Adrenal gland (tissue), 12 donors: ENCODE data around the gene CRHR1. TPM values are rescaled to one million over a fixed set of nuclear protein-coding genes. Genes with fewer than 3 reads are reported as not detected.

Experiments
- DNase-seq, 7 donors: peaks; one replicate each; pipeline ENCODE4 v3.0.0-alpha.2; 2019 to 2020
- H3K27ac ChIP-seq, 5 donors: fragments of 200-600 bp; sonication (generic) in 4 of 5; 1 replicate in 3 of 5; 2 replicates in 2 of 5; pipeline versions ENCODE4 v1.5.1 to v1.8.0; 2016 to 2020; ENCODE audit warnings: mild to moderate bottlenecking in 1 of 5
- H3K27me3 ChIP-seq: fragments of 200-600 bp; 2 replicates; pipeline ENCODE4 v1.8.0; 2021
- H3K36me3 ChIP-seq, 2 donors: fragments of 200-600 bp; replicated peaks in 1 of 2; 1 replicate in 1 of 2; 2 replicates in 1 of 2; pipeline versions ENCODE4 v1.5.1 to v1.8.0; 2018 to 2022
- H3K4me1 ChIP-seq, 2 donors: fragments of 200-600 bp; replicated peaks in 1 of 2; 1 replicate in 1 of 2; 2 replicates in 1 of 2; pipeline versions ENCODE4 v1.5.1 to v1.8.0; 2018 to 2021
- H3K4me3 ChIP-seq, 4 donors: fragments of 200-600 bp; sonication (generic) in 3 of 4; one replicate each; pipeline ENCODE4 v1.5.1; 2016 to 2018
- H3K9me3 ChIP-seq, 3 donors: fragments of 200-600 bp; sonication (generic) in 1 of 3; replicated peaks in 1 of 3; 1 replicate in 2 of 3; 2 replicates in 1 of 3; pipeline versions ENCODE4 v1.5.1 to v1.8.0; 2016 to 2021
- CTCF ChIP-seq, 6 experiments: fragments of 450-650 bp in 4 of 6; fragments of 200-600 bp in 2 of 6; sonication (generic) in 1 of 6; IDR thresholded peaks; 1 replicate in 5 of 6; 2 replicates in 1 of 6; pipeline versions ENCODE4 v1.5.1 to v1.8.0; 2016 to 2021; ENCODE audit warnings: antibody characterized with exemption in 6 of 6, mild to moderate bottlenecking in 2 of 6, moderate library complexity in 1 of 6
- POLR2A ChIP-seq, 2 donors: fragments of 450-650 bp; IDR thresholded peaks; one replicate each; pipeline ENCODE4 v1.6.1; 2017; ENCODE audit warnings: antibody characterized with exemption in 2 of 2, mild to moderate bottlenecking in 2 of 2, moderate library complexity in 1 of 2
- WGBS, 4 donors: extraction: QIAGEN DNeasy Blood & Tissue Kit in 2 of 4; methylation state at CpG; one replicate each; pipeline versions ENCODE4 v1.1.5 to v1.1.7; 2013 to 2017; 5-methylcytosine and 5-hydroxymethylcytosine counted together
- intact Hi-C, 2 donors: fragments of 100-400 bp; cut with DNase I; formaldehyde crosslinking; loops; one replicate each; pipeline versions ENCODE4 v1.14.1 to v1.15.0; 2022 to 2023
- polyA plus RNA-seq, 3 donors: library from polyadenylated mRNA; stranded (reverse); fragments of 200-250 nt in 2 of 3; fragments of 350-450 nt in 1 of 3; fragmentation: Illumina TruSeq in 1 of 3; extraction: RNeasy Lipid Tissue Mini Kit (QIAGEN cat#74804) in 1 of 3; gene quantifications; one replicate each; pipeline ENCODE4 v1.2.3, GENCODE V29; 2013 to 2014
- total RNA-seq, 9 donors: library from RNA; depleted of rRNA in 4 of 9; stranded (reverse); fragments of >200 nt in 4 of 9; fragments of 120-200 nt in 1 of 9; fragmentation: NEBNext Ultra II Directional in 1 of 9; extraction: Animal tissue kit (Norgen Biotek cat#: 25700) in 1 of 9; gene quantifications; one replicate each; pipeline versions ENCODE4 v1.1.0 to v1.2.4, GENCODE V29; 2013 to 2023
- donor health status: healthy with polysubstance abuse.
- donor health status: Bipolar disorder and iron deficiency.
- donor health status: DM: yes; HTN: yes; CAD: no.
- donor health status: DM: no; HTN: no; CAD: no.
- donor health status: DM: no; HTN: no; CAD: no.
- donor health status: DM: yes; HTN: yes; CAD: no.

CRHR1 gene
- total and polyA plus RNA-seq, 12 donors, result 0.27 TPM; not detected in 11

DNA sequence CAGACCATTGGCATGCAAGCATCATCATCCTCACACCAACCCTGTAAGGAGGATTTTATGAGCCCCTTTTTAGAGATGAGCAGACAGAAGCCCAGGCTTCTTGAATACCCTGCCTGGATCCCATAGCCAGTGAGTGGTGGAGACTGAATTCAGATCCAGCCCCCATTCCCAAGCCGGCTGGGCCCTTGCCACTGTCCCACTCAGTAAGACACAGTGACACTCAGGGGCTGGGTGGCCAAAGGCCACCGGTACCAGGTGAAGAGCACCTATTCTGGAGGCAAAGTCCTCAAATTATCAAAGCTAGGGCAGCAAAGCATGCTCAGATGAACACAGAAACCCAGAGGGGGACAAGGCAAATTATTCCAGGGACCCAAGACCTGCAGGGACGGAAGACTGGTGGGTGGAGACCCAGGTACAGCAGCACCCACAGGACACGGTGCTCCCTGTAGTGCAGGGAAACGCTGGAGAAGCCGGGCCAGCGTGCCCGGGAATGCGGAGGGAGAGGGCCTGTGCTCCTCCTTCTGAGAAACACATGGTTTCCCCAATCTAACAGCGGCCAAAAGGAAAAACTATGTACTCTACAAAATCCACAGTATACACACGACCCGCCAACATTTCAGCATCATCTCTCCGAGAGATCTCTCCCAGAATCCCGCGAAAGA, 33.2 kb upstream of the CRHR1 start:
- TF ChIP-seq CTCF (IDR thresholded peaks at IDR 0.05) (no peak), POLR2A (IDR thresholded peaks at IDR 0.05) (no peak)
- DNase-seq, result no peak
- intact Hi-C loops, result no loop called here
- Histone ChIP-seq H3K27me3 (peaks cover 4% of the 10 kb centered on the region), H3K36me3 (no peaks in the 10 kb centered on the region), H3K4me1 (no peaks in the 10 kb centered on the region), H3K27ac (no peak overlapping the region), H3K9me3 (no peaks in the 10 kb centered on the region), H3K4me3 (no peak overlapping the region)
- WGBS, 4 donors, result 72 to 86% (median 85%) methylated on average over 14 to 15 of the region's 15 CpGs

DNA sequence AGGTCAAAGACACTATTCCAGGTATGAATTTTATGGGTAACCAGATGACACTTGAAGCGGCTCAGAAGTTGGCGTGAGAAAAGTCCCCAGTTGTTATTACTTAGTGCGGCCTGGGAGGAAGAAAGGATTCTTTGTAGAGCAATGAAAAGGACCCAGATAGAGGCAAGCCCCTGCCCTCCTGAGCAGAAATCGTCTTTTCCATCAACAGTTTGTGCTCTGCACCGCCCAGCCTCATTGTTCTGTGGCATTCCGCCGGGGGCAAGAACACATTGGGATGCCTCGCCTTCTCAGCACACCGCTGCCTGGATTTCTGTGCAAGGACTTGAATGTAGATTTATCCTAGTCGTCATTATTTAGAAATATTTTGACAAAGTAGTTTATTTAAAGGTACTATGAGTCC, 32.7 kb upstream of the CRHR1 start:
- Histone ChIP-seq H3K27me3 (no peaks in the 10 kb centered on the region), H3K36me3 (no peaks in the 10 kb centered on the region), H3K4me3 (no peak overlapping the region), H3K27ac (no peak overlapping the region), H3K4me1 (no peaks in the 10 kb centered on the region), H3K9me3 (no peaks in the 10 kb centered on the region)
- intact Hi-C loops, result no loop called here
- no peak for TF ChIP-seq POLR2A (IDR thresholded peaks at IDR 0.05)
- no peak for TF ChIP-seq CTCF (IDR thresholded peaks at IDR 0.05)
- 78 to 83% (median 82%) methylated on average over 10 of the region's 10 CpGs for WGBS, 4 donors
- no peak for DNase-seq

DNA sequence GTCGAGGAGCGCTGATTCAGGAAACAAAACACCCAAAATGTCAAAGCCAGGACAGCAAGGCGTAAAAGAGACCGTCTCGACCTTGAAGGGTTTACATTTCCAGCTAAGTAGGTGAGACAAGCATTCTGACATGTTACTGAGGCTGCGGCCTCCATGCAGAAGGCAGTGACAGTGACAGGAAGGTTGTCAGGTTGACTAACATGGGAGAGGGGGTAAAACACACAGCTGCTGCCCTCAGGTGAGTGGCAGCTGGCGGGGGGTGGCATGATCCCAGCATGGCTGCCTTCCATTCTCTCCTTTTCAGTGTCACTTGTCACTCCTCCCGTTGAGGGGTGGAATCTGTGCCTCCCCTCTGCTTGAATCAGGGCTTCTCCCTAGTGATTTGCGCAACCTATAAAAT, 31.9 kb upstream of the CRHR1 start:
- no peak overlapping the region for H3K4me3 ChIP-seq
- H3K27me3 ChIP-seq, result peaks cover 5% of the 10 kb centered on the region
- TF ChIP-seq POLR2A (IDR thresholded peaks at IDR 0.05), result no peak
- TF ChIP-seq CTCF (IDR thresholded peaks at IDR 0.05), result no peak
- H3K4me1 ChIP-seq, result no peaks in the 10 kb centered on the region
- no peaks in the 10 kb centered on the region for H3K36me3 ChIP-seq
- intact Hi-C loops, result no loop called here
- WGBS, 4 donors, result 70 to 82% (median 71%) methylated on average over 9 of the region's 9 CpGs
- H3K9me3 ChIP-seq, result no peaks in the 10 kb centered on the region
- no peak for DNase-seq
- no peak overlapping the region for H3K27ac ChIP-seq

GRCh38 chr17:45753645-45754225, 30.4 kb upstream of the CRHR1 start:
- TF ChIP-seq CTCF (IDR thresholded peaks at IDR 0.05) (no peak), POLR2A (IDR thresholded peaks at IDR 0.05) (no peak)
- H3K4me1 ChIP-seq, result no peaks in the 10 kb centered on the region
- no peaks in the 10 kb centered on the region for H3K36me3 ChIP-seq
- no peaks in the 10 kb centered on the region for H3K9me3 ChIP-seq
- intact Hi-C loops, result no loop called here
- DNase-seq, result no peak
- H3K27ac ChIP-seq, result no peak overlapping the region
- H3K27me3 ChIP-seq, result peaks cover 5% of the 10 kb centered on the region
- 41 to 66% (median 51%) methylated on average over 6 to 7 of the region's 7 CpGs for WGBS, 4 donors
- no peak overlapping the region for H3K4me3 ChIP-seq
